Stimulated activated naive CD4-positive, alpha-beta T cell (primary cell): ENCODE results near the gene KCNG1.

Experiments
- DNase-seq, 6 experiments: peaks; one replicate each; lab custom pipeline; 2025; lab: John Stamatoyannopoulos, UW

KCNG1 gene

DNA sequence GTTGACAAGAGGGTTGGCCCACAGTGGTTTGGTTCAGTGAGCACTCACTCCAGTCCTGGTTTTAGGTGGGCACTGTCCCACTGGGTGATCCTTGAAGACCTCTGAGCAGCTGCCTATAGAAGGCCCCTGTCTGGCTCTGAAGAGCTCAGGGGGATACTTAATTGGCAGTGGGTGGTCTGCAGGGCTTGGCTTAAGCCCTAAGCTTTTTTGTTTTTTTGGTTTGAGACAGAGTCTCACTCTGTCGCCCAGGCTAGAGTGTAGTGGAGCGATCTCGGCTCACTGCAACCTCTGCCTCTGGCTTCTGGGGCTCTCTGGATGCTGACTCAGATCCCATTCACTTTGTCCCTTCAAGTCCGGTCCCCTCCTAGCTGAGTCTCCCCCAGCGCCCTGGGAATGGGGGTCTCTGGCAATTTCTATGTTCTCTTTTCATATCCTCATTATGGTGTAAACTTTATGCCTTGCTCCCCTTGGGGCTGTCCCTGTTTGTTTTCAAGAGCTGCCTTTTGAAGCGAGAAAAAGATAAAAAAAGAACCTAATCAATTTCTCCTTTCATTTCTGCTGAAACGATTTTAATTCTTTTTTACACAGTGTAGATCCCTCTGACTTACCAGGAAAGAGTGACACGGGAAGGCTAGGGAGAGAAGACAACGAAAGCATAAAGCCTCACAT lies 12.2 kb upstream of the KCNG1 start:
- no peak for DNase-seq

DNA sequence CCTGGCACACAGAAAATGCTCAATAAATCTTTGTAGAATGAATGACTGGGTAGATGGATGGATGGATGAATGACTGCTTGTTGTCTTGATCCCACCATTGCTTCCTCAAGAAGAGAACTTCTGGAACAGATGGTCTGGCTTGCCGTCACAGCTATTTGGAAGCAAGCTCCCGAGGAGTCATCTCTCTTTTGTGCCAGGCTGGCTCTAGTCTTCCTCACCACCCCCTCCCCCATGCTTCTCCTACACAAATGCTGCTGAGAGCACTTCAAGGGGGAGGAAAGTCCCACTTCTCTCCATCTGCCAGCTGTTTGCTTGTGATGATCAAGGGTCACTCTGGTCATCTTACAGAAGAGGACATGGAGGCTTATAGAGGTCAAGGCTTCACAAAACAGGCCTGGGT lies 11.6 kb upstream of the KCNG1 start:
- DNase-seq, result no peak

DNA sequence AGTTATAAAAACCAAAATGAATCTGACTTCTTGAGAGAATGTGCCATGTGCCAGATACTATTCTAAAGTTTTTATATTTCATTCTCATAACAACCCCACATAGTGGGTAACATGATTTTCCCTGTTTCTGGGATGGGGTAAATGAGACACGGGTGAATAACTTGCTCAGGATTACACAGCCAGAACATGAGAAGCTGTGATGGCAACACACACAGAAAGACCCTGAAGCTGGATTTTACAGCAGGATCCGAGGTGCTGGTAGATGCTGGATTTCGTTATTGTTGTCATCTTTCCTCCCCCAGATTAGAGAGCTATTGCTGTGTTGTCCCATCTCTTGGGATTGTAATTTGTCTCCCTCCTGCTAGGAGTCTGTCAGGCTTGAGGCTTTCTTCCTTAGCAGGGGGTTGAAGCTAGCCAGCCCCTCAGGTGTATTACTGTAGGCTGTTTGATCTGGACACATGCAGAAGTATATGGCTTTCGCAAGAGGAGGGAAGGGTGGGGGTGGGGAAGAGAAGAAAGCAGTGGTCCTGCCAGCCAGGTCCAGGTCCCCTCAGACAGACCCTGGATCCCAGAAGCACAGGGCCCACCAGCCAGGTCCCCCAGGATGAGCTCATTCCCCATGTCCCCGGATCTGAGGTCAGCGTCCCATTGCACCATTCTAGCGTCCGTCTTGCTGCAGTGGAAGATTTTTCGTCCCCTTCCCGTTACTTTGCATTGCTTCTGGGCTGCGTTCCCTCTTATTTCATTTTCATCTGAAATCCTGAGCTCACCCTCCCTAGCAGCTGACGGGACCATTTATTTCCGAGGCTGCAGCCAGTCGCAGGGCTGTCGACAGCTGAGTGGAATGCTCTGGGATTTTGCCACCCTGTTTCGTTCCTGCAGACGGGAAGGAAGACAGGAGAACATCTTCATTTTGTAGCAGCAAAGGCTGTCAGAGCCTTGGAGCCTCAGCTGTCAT lies 7.3 kb upstream of the KCNG1 start:
- no peak for DNase-seq

DNA sequence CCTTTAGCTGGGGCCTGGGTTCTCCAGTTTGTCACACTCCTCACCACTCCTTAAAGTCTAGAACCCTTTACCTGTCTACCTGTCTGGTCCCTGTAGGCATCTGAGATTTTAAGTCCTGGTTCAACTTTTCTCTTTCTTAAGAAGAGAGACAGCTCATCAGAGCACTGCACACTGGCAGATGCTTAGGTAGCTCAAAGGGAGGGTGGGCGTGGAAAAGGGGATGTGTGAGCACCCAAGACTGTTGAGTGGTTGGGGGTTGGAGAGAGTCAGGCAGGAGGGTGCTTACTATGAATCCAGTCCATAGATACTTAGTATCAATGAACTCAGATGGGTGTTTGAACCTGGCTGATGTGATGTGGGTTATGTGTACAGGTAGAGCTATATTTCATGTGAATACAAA lies 6.6 kb upstream of the KCNG1 start:
- no peak for DNase-seq

DNA sequence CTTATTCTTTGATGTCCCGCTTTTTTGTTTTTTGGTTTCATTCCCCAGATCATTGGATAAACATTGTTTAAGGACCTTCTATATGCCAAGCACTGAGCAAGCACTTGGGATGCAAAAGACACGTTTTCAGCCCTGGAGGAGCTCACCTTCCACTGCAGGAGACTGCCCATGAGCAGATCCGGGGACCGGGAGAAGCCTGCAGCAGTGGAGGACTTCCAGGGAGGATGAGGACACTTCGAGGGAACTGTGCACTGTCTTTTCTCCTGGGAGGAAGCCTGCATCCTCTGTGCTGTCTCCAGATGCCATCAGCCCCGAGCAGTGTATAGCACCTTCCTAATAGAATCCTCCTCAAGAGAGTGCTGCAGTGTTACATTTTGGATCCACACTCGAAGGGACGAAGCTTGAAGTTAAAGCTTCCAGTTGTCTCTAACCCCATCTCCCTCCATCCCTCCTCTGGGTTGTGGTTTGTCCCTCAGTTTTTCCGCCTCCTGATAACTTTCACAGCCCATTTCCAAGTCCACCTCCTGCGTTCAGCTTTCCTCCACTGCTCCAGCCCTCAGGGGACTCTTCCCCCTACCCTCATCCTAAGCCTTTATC lies 5.8 kb upstream of the KCNG1 start:
- DNase-seq, result no peak

DNA sequence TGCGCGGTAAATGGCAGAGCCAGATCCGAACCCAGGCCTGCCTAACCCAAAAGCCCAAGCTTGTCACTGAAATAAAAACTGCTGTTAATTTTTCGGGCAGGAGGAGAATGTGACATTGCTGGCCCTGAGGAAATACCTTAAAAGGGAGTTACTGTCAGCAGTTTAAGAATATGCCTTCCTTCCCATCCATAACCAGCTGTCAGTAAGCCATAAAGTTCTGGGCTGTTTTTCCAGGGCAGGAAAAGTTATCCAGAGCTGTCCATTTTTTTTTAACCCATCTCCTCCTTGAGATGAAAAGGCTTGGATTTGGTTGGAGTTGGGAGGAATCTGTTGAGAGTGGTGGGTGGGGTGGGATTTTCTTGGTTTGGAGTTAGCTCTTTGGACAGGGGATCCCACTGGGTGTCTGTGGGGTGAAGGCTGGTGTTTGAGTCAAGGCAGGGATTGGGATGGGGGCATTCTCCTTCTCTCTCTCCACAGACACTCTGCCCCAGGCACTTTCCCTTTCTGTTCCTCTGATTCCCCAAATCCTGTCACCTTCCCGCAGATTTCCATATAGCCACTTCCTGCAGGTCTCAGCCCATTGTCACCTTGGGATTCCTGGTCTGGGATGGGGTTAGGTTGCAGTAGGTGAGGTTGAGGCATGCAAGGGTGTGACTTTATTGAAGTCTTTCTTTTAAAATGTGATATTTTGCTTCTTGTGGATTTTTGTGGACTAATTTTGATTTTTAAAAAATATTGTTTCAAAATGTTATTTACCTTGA lies 4.3 kb upstream of the KCNG1 start:
- no peak for DNase-seq

DNA sequence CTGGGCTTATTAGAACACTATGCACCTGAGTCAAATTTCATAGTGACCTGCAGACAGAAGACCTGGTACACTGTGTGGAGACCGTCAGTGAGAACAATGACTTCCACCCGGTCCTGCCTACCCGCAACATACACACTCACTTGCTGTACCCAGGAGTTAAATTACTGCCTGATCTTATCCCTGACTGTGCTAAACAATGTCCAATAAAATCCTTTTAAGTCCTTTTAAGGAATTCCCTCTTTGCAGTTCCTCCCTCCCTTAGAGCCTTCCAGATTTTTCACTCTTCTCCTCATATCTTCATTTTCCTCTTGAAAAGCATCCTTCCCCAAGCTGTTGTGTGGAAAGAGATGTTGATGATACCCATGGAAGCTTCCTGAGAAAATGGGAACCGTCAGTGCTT lies 3.4 kb upstream of the KCNG1 start:
- no peak for DNase-seq

DNA sequence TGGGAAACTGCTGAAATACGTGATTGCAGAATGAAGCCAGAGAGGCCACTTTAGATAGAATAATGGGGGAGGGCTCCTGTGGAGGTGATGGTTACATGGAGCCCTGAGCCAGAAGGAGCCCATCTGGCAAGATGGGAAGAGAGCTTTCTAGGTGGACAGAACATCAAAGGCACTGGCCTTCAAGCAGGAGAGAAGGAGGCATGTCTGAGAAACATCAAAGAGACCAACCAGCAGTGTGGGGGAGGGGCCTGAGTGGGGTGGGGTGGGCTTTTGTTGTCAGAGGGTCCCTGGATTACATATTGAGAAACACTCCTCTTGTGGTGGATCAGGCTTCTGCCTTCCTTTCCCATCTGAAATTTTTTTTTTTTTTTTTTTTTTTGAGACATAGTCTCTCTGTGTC lies 1.9 kb upstream of the KCNG1 start:
- no peak for DNase-seq

DNA sequence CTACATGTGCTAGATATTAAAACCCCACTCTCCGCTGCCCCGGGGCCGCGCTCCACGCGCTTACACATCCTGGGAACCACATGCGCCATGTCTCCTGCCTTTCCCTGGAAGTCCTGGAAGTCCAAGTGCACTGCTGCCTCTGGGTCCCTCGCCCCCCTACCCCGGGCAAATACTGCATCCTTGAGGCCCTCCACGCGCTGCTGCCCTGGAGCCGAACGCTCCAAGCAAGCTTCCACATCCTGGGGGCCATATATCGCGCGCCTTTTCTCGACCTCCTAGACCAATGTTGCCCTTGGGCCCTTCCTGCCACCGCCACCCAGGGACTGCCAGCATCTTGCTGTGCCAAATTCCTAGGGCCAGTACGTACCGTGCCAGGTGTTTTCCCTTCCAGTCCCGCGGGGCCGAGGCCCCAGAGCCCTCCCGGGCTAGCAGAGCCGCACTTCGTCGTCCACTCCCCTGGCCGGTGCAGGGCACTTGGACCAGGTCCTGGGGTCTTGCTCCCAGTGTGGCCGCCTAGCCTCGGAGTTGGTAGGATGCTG lies 779 bp upstream of the KCNG1 start:
- no peak for DNase-seq

DNA sequence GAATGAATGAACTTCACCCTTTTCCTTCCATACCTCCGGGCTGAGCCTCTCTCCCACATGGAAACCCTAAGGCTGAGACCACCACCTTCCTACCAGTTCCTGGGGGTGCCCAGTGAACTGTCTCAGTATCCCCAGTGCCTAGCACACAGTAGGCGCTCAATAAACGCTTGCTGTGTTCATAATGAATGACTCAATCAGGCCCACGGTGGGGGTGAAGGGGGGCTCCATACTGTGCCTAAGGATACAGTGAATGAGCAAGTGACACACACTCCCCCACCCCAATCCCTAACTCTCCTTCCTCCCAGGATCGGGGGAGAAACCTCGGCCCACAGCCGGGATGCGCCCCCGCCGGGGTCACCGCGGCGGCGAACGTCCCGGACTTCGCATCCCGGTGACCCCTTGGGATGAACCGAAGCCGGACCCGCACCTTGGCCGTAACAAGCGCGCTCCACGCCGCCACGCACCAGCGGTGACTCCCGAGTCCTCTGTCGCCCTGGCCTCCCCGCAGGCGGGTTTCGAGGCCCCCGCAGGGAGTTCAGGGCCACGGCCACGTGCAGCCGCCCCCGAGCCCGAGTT lies 592 bp downstream of the KCNG1 start:
- DNase-seq, result no peak

DNA sequence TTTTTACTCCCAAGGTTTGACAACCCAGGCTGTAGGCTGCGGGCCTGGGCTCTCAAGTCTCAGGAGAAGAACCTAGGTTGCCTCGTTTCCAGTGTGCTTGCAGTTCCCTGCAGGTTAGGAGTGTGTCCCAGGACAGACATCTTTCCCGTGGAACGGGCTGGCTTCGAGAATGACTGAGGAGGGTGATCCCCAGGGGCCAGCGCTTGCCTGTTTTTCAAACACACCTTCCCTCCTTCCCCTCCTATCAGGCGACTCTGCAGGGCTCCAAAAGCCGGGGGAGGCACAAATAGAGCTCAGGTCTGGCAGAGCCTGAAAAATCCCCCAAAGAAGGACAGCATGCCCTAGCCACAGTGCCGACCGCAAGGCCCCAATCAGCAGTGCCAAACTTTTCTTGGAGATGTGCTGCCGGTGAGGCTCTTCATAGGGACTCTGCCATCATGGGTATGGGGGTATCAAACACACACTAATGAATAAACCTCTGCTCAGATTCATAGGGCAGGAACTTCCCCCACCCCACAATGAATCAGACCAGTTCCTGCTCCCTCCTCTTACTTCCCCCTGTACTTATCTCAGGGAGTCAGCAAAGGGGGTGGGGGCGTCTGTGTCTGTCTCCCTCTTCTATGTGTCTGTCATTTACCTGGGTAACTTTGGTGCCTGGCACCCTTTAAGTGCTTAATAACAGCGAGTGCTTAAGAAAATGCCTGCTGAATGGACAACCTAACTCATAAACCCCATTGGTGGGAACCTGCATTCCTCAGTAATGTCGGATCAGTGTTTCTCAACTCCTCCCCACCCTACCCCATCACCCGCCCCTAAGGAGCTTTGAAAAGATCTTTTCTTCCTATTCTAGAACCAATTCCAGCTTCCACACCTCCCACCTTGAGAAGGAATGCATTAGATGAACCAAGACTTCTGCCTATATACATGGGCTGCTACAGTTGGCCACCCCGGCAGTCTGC lies 1.6 kb downstream of the KCNG1 start:
- DNase-seq, result no peak

DNA sequence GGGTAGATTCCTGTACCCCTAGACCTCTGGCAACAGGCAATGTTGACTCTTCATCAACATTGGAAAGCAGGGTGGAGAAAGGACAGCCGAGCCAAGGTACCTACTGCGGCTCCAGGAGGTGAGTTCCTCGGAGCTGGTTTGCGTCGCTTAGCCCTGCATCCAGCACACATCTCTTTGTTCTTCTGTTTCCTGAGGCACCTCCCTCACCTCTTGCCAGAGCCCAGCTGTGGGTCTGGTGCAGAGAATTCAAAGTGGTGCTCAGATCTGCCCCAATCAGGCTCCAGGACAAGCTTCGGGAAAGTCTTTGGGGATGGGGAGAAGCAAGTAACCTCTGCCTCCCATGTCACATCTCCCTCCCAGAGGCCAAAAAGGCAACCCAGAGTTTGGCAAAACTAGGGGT lies 2.2 kb downstream of the KCNG1 start:
- DNase-seq, result no peak

DNA sequence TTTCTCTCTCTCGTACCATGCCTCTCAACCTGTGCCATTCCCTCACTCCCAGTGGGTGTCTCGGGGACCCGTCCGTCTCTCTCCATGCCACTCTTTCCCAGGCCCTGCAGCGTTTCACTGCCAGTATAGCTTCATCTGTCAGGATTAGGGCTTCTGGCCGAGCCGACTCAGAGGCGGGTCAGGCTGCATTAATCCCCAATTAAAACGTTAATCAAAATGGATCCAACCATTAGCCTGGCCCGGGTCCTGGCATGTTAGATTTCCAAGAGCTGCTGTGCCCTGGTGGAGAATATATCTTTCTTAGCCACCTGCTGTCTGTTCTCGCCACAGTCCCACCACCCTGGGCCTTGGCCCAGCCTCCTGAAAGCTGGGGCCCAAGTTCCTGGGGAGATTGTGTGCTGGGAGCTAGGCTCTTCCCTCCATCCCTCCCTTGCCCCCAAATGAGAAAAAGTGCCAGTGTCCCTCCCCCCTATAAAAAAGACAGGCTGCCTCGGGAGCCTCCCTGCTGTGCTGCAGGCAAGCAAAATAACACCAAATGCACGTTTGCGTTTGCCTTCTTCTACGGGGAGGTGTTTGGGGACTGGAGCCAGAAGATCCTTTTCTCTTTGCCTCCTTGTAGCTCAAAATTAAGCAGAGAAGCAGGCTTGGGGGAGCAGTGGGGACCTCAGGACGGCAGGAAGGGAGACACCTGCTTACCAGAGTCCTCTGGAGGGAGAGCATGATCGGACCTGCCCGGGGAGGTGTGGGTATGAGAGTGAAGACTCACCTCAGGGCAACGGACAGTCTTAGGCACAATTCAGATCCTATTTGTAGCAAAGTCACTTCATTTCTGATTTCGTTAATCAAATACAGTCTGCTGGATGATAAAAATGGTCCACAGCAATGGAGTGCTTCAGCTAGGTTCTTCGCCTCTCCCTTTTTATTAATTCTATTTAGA lies 3.0 kb downstream of the KCNG1 start:
- DNase-seq, result no peak

DNA sequence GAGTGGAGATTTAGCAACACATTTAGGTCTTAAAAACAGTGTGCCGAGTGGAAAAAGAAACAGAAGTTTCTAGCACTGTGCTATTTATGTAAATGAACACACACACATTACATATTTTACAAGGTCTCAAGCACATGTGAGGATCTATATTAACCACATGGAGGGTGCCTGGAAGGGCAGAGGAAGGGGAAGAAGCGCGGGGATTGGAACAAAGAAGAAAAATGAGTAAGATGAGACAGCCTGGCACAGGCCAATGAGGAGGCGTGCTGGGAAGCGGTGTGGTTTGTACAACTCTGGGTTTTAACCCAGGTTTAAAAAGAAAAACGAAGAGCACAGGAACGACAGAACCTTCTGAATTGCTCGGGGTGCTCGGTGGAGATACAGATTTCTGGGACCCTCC lies 5.7 kb downstream of the KCNG1 start:
- DNase-seq, result no peak

DNA sequence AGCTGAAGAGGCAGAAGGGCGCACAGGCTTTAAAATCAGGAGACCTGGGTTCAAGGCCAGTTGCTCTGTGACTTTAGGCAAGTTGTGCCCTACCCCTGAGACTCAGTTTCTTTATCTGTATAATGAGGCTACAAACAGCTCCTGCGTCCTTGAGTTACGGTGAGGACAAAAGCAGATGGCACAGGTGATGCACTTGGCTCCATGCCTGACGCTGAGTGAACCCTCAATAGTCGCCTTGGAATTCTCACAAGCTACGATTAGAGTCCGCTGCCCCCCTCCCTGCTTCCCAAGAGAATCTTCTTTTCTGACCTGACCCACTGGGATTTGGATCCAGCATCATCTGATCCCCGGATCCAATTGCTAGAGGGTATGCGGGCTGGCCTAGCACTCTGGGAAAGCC lies 6.4 kb downstream of the KCNG1 start:
- DNase-seq, result no peak

DNA sequence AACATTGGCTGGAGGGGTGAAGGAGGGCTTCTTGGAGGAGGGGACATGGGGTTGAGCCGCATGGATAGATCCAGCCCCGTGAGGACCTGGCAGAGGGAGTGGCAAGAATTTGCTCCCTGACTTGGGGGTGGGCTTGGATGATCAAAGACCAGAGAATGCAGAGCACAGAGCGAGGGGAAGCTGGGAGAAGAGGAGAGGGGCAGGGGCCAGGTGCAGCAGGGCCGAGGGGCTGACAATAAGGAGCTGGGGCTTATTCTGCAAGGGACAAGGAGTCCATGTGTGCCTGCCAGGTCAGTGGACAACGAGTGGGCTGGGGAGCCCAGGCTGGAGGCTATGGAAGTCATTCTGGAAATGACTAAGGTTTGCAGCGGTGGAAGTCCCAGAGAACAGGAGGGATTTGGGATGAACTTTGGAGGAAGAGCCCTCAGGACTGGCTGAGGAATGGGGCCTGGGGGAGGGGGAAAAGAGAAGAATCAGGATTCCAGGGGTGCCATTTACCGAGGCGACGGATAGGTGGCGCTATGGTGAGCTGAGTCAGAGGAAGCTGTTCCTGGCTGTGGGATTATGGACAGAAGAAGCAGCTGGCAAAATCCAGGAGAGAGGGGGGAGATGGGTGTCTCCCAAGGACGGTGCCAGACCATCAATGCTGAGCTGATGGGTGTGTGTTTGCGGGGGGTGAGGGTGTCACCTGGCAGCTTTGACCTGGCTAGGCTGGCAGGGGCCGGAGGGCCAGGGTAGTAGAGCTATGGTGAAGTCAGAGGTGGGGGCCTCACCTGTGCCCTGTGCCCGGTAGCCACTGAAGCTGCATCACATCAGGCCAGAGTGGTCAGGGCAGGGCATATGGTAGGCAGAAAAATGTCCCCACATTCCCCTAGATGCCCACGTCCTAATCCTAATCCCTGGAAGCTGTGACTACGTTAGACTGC lies 7.8 kb downstream of the KCNG1 start:
- DNase-seq, result no peak

DNA sequence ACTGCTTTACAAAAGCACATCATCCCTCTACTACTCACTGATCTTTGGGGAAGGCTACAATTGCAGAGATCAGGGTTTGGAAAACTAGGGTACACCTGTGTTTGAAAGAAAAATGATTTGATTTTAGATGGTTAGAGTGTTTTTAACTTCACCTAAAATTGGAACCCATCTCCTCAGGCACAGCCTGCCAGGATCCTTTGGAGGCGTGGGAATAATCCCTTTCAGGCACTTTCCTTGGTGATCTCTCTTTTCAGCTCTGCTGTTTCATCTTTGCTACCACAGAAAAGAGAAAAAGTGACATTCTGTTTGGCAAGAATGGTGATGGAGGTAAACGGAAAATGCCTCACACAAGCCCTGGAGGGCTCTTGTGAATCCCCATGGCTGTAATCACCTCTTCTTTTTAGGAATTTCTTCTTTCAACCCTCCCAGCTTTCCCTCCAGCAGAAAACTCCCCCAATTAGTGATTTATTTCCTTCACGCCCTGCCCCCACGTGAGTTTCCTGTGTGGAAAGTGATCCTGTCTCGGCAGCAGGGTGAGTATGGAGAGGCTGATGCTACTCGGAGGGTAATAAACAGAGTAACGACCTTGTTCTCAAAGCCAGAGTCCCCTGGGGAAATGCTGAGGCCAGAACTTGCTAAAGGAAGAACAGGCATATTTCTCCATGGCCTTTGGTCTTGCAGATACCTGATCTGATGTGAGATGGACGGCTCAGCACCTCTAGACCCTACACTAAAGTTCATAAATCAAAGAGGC lies 9.2 kb downstream of the KCNG1 start:
- DNase-seq, result no peak

DNA sequence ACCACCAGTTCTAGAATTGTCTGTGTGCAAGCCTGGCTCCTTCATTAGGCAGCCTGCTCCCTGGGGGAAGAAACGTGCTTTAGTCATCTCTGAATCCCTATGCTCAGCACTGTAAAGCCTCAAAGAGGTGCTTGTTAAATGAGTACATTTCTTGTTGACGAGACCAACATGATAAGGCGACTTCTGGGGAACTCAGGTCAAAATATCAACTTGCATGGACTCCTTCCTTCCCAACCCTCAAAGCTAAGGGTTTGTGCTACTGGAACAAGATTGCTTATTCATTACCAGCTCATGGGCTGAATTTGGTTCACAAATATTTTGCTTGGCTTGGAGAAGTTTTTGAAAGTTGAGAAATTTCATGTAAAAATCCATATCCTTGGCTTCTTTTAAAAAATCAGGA lies 10.6 kb downstream of the KCNG1 start:
- DNase-seq, result no peak
